GM12873 (cell line): ENCODE measurements around the gene ARHGEF17.

ENCODE experiments used
- CTCF ChIP-seq: IDR thresholded peaks from 2 replicates; pipeline ENCODE4 v1.5.1; 2012; ENCODE audit warnings: low read depth, mild to moderate bottlenecking, moderate library complexity, low read length, control low read depth; ENCODE audit not compliant: insufficient read depth; ENCODE audit errors: missing control alignments

Gene ARHGEF17

GRCh38 chr11:73390601-73391565, 82.8 kb downstream of the ARHGEF17 start:
- no peak for TF ChIP-seq CTCF

- TF ChIP-seq CTCF: no peak
These were observed 83.6 kb downstream of the ARHGEF17 start for GRCh38 chr11:73391665-73392064.

- TF ChIP-seq CTCF: no peak
These were observed 84.3 kb downstream of the ARHGEF17 start for GRCh38 chr11:73392108-73393010.

- no peak for TF ChIP-seq CTCF
These were observed 84.9 kb downstream of the ARHGEF17 start for GRCh38 chr11:73393011-73393380.

- peak; percentile 85 for TF ChIP-seq CTCF
These were observed 85.7 kb downstream of the ARHGEF17 start for GRCh38 chr11:73393479-73394415.

GRCh38 chr11:73394416-73395296, 86.6 kb downstream of the ARHGEF17 start:
- TF ChIP-seq CTCF: no peak
